HG03045 (cell line): ENCODE results near the gene SAMD4B.
"Not testable (repeated sequence)": the region's sequence is repeated elsewhere in the genome, so short reads cannot be mapped to it uniquely, and the experiment has no call there.

ENCODE experiments used
- ATAC-seq: cut with Tn5 transposase; IDR thresholded peaks from one replicate; pipeline ENCODE4 v1.9.1; 2021; ENCODE audit warnings: mild to moderate bottlenecking, moderate library complexity; ENCODE audit not compliant: unreplicated experiment

SAMD4B gene

GRCh38 chr19:39362682-39363657 is 20.7 kb downstream of the SAMD4B start:
- ATAC-seq = no peak

GRCh38 chr19:39363901-39364457 is 21.8 kb downstream of the SAMD4B start:
- ATAC-seq = no peak

DNA sequence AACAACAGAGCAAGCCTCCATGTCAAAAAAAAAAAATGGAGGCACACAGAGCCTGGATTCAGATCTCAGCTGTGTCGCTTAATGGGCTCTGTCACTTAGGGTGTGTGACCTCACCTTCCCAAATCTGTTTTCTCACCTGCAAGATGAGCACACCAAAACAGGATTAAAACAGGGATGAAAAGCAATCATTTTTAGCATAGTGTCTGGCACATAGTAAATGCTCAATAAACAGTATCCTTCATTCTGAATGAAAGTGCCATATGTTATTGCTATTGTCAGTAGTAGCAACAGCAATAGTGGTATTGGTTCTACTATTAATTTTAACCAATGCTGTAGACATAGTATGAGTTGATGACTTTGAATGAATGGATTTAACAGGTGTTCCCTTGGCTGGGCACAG is 23.3 kb downstream of the SAMD4B start:
- ATAC-seq = no peak

DNA sequence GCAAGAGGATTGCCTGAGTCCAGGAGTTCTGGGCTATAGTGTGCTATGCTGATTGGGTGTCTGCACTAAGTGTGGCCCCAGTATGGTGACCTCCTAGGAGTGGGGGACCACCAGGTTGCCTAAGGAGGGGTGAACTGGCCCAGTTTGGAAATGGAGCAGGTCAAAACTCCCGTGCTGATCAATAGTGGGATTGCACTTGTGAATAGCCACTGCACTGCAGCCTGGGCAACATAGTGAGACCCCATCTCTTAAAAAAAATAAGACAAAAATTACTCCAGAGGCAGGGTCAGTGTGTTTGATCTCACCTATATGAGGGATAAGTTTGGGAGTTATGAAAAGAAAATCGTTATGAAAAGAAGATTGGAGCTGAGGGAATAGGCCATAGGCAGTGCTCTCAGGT is 27.0 kb downstream of the SAMD4B start:
- ATAC-seq = no peak

DNA sequence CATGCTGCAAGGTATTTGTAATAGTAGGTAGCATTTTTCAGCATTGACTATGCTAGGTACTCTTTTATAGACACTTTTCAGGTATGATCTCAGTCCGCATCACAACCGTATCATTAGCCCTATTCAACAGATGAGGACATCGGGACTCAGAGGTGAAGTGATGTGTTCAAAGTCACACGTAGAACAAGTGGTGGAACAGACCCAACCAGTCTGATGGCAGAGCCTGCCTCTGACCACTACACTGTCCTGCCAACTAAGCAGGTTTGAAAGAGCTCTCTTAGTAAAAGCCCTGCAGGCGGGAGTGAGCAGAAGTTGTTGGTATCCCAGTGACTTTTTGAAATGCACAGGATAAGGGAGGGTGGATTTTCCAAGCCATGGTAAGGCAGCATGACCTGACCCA is 28.5 kb downstream of the SAMD4B start:
- no peak for ATAC-seq

GRCh38 chr19:39372047-39372802 is 30.0 kb downstream of the SAMD4B start:
- ATAC-seq = no peak

DNA sequence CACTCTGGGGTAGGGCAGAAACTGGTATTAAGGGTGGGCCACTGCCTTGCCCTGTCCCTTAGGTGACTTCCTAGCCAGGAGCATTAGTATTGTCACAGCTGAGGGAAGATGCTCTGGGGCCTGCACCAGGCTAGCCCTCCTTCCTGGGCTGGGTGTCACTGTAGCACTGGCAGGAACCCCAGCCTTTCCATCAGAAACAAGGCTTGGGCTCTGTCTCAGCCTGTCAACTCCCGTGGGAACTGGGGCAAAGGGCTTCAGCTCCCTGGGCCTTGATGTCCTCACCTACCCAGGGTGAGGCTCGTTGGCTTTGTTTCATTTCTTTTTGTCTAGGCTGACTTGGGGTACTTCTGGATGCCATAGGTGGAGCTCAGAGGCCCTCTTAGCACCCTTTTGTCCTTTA is 30.7 kb downstream of the SAMD4B start:
- ATAC-seq = no peak

DNA sequence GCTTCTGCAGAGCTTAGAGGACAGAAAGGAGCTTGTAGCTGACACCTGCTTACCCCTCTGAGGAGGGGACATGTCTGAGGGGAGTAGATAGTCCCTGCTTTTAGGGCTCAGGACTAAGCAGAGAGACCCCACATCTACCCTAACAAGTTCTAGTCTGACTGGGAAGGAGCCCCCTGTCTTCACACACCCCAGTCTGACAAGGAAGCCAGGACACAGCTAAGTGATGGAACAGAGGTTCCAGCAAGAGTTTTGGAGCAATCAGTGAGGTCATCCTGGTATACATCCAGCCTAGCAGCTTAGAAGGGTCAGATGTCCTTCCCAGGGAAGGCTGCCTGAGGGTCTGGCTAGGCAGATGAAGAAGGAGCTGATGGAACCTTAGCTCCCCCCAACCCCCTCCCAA is 33.7 kb downstream of the SAMD4B start:
- ATAC-seq = no peak

DNA sequence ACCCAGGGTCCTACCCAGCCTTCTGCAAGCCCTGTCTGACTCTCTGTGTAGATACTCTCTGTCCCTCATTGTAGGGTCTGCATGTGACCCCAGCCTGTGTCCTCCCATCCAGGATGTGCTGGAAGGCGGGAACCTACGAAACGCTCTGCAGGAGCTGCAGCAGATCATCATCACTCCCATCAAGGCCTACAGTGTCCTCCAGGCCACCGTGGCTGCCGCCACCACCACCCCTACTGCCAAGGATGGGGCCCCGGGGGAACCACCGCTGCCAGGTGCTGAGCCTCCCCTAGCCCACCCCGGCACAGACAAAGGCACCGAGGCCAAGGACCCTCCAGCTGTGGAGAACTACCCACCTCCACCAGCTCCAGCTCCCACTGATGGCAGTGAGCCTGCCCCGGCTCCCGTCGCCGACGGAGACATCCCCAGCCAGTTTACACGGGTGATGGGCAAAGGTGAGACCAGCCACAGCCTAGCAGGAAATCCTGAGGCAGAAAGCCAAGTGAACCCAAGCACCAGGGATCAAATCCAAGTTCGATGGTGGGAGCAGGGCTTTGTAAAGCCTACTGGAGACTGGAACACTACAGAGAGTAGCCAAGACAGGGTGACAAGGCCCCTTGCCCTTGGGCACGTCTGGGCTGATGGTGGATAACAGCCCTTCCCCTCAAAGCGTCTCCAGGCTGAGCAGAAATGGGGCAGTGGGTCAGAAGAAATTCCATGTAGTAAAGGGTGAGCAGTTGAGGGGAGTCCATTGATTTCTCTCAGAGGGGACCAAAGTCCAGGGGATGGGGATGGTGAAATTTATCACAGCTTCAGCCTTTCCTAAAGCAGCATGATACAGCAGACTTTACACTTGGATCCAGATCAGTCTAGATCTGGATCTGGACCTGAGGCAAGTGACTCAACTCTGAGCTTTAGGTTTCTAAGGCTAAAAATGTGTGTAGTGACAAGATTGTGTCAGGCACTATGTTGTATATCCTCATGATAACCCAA is 35.4 kb downstream of the SAMD4B start:
- no peak for ATAC-seq

DNA sequence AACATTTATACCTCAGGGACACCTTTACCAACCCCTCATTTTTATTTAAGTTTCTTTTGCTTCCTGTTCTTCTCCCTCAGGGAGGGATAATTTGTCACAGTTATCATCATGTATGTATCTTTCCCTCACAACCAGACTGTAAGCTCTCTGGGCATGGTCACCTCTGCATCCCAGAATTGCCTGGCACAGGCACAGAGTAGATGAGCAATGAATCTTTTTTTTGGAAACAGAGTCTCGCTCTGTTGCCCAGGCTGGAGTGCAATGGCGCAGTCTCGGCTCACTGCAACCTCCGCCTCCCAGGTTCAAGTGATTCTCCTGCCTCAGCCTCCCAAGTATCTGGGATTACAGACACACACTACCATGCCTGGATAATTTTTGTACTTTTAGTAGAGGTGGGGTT is 37.1 kb downstream of the SAMD4B start:
- not testable (repeated sequence) for ATAC-seq

GRCh38 chr19:39379865-39380396 is 37.7 kb downstream of the SAMD4B start:
- no peak for ATAC-seq

DNA sequence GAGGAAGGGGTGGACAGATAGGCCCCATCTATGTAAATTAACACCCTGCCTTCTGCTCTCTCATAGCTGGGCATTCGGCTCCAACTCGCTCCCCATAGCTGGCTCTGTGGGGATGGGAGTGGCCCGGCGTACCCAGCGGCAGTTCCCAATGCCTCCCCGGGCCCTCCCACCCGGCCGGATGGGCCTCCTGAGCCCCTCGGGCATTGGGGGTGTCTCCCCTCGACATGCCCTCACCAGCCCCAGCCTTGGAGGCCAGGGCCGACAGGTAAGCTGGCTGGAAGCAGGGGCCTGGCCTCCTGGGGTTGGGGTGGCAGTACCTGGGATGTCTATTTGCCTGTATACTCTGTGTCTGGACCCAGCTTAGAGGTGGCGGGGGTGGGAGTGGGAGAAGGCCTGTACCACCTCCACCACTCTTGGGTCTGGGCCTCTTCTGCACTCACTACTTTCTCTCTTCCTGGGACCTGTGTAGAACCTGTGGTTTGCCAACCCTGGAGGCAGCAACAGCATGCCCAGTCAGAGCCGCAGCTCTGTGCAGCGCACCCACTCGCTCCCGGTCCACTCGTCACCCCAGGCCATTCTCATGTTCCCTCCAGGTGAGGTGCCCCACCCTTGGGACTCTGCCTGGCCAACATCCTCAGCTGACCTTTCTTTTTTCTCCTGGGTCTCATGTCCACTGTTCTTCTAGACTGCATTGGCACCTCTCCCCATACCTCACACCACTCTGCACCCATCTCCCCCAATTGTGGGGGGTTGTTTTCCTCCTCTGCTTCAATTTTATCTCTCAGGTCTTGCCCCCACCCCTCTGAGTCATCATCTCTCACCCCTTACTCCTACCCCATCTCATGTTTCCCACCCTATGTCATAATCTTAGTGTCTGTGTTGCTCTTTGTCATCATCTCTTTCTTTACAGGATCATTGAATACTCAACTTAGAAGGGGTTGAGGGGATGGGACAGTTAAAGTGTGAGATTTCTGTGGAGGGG is 38.6 kb downstream of the SAMD4B start:
- ATAC-seq = no peak

- ATAC-seq = no peak
Observed at GRCh38 chr19:39381910-39382611, 39.8 kb downstream of the SAMD4B start.

GRCh38 chr19:39382991-39383828 is 41.0 kb downstream of the SAMD4B start:
- ATAC-seq = no peak

- ATAC-seq = no peak
Observed at GRCh38 chr19:39384839-39385568, 42.8 kb downstream of the SAMD4B start.

DNA sequence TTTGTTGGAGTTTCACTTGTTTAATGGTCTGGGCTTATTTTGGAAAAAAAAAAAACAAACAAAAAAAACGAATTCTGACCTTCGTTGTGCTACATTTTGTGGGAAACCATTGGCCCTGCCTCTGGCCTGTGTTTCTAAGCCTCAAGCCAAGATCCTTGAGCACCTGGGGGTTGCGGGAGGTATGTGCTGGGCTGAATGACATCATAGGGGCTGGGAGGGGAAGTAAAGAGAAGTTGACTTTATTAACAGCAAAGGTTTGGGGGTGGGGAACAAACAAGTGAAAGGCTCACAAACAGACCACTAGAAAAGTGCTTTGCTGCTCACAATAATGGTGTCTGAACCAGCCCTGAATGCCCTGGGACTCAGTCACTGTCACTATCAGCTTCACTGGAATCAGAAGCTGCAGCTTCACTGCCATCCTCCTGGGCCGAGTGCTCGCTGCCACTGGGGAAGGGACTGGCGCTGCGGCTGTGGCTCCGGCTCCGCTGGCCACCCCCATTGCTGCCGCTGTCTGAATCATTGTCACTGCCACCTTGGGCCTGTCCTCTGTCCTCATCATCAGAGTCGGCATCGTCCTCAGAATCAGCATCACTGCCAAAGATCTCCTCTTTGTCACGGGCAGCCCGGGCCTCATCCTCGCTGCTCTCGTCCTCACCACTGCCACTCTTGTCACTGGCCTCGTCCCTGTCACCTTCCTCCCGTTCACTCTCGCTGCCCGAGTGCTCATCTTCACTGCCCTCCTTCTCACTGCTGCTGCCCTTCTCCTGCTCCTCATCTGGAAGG is 43.6 kb downstream of the SAMD4B start:
- no peak for ATAC-seq
